Activated CD4-positive, alpha-beta T cell treated with anti-CD3 and anti-CD28 coated beads, Interleukin-2, amount 50 U/mL, for 1 hour (primary cell): ENCODE data around the gene NHERF2.
A peak's percentile ranks its signal among the peaks of the same experiment; 100 is the strongest.

Experiments
- DNase-seq: peaks from one replicate; pipeline ENCODE4 v3.0.0-alpha.2; 2020

NHERF2 gene

DNA sequence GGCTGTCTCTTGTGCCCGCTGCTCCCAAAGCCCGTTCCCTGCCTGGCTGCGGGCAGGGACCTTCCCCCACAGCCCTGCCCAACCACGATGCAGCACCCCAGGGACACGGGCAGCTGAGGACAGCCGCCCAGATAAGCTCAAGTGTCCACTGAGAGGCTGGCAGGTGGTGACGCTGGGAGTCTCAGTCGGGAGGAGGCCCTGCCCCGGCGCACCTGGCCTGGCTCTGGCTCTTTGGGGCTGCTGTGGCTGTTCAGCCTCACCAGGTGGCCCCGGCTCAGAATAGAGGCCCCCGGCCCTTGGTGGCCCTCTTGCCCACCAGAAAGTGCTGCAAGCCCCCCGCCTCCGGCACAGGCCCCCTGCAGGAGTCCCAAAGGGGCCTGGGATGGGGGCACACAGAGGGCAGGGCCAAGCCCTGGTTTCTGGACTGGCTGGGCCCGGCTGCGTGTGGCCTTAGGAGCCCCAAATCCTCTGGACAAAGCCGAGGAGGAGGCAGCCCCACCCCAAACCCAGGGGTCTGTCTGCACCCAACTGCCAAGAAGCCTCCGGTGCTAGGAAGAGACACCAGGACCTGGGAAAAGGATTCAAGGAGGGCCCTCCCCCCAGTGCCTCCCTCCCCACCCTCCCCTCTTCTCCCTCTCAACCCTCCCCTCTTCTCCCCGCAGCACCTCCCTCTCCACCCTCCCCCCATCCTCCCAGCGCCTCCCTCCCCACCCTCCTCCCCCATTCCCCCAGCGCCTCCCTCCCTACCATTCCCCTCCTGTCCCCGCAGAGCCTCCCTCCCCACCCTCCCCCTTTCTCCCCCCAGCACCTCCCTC lies 15.7 kb downstream of the NHERF2 start:
- no peak for DNase-seq

DNA sequence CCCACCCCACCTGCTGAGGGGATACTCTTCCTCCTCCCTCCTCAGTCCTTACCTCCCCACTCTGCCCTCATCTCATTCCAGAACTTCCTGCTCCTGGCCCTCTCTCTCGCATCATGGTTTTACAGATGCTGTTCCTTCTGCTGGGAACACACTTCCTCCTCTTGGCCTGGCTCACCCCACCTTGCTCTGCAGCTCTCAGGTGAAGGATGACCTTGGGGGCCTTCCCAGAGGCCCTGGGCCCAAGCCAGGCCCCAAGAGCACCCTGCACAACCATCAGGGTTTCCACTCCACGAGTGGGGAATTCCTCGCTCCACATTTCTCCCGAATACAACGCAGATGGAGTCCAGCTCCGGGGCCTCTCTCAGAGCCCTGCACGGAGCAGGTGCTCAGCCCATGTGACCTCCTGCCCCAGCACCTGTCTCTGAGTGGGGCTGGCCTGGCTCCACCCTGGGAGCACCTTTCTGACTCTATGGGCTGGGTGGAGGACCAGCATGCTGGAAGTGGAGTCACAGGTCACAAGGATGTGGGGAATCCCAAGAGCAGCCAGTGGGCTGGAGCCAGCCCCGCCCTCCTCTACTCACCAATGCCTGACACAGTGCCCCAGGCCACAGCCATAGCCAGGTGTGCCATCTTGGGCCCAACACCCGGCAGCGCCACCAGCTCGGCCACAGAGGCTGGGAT lies 16.4 kb downstream of the NHERF2 start:
- no peak for DNase-seq

DNA sequence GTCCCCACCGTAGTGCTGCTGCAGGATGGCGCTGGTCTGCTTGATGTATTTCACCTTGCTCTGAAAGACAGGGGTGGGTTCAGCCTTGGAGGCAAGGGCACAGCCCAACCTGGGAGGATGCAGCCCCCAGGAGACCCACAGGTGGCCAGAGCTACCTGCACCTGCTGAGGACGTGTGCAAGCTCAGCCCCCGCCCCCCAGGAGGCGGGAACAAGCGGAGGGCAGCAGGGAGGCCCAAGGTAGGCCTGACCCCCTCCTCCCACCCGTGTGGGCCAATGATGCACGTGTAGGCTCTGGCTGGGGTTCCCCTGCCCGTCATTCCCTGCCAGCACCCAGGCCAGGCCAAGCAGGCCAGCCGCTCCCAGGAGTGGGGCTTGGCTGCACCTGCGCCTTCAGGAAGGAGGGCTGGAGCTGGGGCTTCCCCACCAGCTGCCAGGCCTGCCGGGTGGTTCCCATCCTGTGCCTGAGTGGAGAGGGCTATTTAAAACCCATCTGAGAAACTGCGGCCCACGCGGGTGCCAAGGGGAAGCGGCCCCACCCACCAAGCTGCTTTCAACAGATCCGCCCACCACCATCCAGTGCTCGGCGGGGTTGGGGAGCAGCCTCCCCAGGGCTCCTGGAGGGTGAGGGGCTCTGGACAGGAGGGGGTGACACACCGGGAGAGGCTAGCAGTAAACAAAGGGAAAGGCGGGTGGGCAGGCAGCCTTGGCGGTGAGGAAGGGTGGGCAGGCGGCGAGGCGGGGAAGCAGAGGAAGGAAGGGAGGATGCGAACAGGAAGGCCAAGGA lies 17.2 kb downstream of the NHERF2 start:
- no peak for DNase-seq

DNA sequence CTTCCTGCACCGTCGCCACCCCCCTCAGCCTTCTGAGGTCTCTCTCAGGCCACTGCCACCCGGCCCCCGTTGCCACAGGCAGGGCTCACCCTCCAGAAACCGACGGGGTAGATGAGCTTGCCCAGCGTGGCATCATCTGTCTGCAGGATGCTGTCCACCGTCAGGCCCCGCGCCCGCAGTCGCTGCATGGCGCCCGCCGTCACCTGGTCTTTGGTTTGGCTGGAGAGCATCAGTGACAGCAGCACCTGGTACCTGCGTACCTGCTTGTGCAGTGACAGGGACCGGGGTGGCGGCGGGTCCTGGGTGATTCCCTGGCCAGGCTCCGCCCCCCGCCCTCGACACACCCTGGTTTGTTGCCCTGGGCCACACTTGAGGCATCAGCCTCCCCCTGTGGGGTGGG lies 17.8 kb downstream of the NHERF2 start:
- no peak for DNase-seq

DNA sequence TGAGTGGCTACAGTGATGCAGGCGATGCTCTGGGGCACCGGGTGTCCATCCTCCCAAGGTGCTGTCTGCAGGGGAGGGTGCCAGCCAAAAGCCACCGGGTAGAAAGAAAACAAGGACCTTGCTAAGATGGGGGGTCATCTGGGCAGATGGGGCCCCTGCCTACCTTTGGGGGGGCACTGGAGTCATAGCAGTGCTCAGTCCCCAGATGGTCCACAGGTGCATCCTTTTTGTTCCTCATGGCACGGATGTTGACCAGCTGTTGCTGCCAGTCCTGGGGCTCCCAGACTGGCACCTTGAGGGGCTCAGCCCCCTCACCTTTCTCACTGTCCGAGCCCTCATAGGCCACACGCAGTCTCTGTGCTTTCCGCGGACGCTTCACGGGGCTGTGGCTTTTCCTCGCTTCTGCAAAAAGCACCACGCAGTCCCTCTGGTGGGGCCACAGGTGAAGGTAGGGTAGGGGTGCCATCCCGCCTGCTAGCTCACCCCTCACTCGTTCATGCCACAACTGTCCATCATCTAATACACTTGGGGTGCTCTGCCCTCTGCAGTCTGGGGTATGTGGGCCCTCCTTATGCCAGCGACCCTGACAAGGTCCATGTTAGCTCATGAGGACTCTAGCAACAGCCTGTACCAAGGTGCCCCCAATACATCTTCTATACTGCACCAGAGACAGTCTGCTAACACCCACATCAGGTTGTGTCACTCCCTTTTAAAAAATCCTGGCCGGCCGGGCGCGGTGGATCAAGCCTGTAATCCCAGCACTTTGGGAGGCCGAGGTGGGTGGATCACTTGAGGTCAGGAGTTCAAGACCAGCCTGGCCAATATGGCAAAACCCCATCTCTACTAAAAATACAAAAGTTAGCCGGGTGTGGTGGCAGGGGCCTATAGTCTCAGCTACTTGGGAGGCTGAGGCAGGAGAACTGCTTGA lies 19.5 kb downstream of the NHERF2 start:
- no peak for DNase-seq

DNA sequence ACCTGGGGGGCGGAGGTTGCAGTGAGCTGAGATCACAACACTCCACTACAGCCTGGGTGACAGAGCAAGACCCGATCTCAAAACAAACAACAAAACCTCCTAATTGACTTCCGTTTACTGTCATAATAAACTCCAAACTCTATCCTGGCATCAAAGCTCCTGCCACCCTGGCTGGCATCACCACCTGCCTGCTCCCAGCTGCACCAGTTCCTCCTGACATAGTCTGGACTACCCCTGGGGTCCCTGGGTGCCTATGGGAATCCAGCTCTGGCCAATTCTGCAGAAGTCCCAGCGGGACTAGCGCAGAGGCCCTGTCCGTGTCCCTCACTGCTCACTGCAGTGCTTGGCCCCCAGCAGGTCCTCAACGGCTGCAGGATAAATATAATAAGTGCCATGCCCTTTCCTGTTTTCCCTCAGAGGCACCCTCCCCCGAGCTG lies 20.2 kb downstream of the NHERF2 start:
- DNase-seq = no peak

DNA sequence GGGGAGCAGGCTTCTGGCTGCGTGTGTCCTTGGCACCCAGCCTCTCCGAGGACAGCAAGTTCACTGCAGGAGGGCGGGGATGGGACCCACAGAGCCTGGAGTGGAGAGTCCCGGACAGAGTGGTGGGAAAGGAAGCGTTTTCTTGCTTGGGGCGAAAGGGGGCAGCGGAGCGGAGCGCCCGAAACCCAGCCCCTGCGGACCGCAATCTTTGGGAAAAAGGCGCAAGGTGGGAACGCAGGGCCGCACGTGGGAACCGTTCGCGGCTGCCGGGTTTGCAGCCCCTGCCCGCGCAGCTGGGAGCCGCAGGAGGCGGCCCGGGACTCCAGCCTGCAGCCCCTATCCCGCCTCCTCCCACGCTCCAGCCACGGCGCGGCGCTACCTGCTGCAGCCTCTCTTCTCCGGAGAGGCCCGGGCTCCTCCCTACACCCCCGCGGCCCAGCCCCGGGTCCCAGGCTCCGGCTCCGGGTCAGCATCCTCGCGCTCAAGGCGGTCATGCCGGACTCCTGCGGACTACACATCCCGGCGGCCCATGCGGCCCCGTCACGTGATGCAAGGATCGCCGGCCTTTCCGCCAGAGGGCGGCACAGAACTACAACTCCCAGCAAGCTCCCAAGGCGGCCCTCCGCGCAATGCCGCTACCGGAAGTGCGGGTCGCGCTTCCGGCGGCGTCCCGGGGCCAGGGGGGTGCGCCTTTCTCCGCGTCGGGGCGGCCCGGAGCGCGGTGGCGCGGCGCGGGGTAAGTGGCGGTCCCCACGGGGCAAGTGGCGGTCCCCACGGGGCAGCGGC lies 20.8 kb downstream of the NHERF2 start, which contains the start of the genes NTHL1 and TSC2:
Gene NTHL1, minus strand, starts transcription at position 505 of the 786 bp plus-strand sequence. Its CDS starts 11 bp downstream, at position 494.
Gene TSC2, plus strand, starts transcription at position 656 of the 786 bp plus-strand sequence. CDS start 631 bp downstream, outside the sequence.
- peak; percentile 87 for DNase-seq

DNA sequence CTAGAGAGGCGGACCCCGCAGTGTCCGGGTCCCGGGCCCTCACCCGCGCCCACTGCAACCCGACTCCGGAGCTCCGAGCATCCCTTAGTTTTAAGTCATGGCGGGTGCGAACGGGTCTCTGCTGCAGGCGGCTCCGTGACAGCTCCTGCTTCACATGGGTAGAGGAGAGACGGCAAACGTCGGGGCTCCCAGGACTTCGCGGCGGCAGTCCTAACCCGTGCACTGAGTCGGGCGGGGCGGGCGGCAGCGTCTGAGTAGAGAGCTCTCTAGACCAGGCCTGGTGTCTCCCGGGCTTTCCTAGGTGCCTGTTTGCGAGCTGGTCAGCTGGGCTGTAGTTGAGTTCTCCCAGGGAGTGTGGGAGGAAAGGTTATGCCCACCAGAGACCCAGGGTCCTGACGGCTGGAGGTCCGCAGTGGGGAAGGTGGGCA lies 21.4 kb downstream of the NHERF2 start:
- DNase-seq = no peak

DNA sequence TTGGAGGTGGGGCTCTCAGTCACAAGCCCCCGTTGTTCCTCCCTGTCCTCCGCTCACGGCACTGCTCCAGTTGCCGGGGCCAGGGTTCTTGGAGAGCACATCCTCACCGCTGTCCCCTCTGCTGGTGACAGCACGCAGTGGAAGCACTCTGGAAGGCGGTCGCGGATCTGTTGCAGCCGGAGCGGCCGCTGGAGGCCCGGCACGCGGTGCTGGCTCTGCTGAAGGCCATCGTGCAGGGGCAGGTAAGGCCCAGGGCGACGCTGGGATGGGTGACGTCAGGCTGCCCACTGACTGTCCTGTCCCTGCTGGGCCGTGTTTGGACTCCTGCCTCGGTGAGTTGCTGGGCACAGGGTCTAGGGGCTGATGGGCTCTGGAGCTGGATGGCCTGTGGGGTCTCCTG lies 26.5 kb downstream of the NHERF2 start:
- no peak for DNase-seq

DNA sequence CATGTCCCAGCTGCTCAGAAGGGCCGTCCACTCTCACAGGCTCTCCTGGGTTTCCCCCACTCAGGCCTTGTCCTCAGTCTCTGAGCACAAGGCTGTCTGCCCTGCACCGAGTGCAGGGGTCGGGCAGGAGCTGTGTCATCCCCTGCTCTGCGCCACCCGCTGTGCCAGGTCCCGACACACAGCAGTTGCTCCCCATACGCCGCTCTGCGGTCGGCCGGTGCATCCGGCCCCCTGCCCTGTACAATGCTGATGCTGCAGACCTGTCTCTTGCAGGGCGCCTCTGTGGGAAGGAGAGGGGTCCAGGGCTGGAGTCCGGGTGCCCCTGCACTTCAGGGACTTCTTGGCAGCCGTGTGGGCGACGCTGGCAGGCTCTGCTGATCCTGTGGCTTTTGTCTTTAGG lies 27.2 kb downstream of the NHERF2 start:
- no peak for DNase-seq

DNA sequence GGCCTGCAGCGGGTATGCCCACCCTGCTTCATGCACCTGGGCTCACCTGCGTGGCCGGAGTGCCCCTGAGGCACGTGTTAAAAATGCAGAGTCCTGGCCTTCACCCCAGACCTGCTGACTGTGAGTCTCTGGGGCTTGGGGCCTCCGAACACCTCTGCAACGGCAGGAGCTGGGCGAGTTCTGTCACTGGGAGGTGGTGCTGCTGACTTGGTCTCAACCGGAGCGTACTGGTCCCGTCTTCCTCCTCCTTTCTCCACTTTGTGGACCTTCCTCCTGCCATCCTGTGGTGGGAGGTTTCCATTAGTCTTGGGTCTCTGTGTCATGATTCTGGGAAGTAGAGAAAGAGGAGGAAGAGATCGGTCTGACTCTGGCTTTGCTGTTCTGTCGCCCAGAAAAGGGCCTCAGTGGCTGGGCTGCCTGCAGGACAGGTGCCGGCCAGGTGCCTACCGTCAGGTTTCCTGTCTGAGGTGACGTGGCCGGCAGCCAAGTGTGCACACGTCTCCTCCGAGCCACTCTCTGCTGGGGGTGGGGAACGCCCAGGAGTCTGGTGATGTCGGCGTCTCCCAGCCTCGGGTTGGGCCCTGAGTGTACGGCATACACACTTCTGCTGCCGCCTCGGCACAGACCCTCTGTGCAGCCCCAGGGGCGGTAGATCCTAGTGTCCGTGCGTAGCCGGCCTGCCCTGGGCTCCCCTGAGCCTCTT lies 28.0 kb downstream of the NHERF2 start:
- DNase-seq = no peak

DNA sequence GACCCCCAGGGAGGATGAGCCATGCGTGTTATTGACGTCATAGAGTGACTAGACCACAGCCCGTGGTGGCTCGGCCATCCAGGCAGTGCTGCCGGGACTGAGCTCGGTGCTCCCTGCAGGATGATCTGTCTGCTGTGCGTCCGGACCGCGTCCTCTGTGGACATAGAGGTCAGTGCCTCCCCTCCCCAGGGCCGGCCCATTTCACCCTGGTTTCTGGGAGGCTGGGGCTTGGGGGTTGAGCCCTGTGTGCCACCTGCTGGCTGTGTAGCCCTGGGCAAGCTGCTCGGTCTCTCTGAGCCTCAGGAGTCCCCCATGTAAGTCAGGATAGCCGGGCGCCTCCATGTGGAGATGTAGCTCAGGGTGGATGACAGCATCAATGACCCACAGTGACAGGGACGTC lies 29.4 kb downstream of the NHERF2 start:
- no peak for DNase-seq

DNA sequence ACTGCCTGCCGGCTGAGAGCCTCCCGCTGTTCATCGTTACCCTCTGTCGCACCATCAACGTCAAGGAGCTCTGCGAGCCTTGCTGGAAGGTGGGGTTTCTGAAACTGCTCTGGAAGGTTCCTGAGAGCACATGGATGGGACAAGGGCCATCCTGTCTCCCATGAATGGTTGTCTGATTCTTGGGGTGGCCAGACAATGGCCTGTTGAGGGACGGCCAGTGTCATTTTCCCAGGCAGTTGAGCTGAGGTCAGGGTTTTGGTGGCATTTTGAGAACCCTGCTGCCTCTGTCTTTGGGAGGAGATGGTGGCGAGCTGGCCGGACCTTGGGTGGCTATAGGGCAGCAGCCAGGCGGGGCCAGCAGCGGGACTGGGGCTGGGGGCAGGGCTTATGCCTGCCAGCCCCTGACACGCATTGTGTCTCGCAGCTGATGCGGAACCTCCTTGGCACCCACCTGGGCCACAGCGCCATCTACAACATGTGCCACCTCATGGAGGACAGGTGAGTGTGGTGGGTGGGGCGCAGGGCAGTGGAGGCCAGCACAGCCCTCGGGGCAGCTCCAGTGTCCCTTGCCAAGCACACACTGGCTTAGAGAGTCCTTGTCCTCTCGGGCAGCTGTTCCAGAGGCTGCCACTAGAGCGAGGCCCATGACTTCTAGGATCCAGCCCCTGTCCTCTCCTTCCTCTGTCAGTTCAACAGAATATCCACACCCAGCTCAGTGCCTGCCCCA lies 30.1 kb downstream of the NHERF2 start:
- no peak for DNase-seq

DNA sequence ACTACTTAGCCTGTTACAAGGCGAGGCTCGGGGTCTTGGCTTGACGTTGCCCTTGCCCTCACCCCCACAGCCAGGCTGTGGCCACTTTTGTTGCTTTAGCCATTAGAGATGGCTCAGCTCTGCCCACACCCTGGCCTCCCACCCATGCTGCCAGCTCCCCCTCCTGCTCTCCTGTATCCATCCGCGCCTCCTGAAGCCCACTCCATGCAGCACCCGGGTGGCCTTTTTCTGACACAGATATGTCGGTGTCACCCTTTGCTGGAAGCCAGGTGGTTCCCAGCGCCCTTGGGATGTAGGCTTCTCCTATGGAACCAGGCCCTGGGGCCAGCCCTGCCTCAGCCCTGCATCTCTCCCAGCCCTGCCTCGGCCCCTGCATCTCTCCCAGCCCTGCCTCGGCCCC lies 30.7 kb downstream of the NHERF2 start:
- DNase-seq = no peak

DNA sequence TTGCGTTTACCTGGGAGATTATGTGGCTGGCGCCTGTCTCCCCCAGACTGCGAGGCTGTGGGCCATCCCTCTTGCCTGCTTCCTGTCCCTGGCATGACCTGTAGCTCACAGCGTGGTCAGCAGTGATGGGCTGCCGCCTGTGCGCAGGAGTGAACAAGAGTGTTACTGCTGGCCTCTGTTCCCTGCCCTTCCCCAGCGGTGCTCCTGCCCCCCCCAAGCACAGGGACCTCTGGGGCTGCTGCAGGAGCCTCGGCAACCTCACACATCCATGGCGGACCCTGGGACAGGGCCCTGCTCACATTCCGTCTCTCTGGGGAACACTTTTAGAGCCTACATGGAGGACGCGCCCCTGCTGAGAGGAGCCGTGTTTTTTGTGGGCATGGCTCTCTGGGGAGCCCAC lies 31.7 kb downstream of the NHERF2 start:
- no peak for DNase-seq

DNA sequence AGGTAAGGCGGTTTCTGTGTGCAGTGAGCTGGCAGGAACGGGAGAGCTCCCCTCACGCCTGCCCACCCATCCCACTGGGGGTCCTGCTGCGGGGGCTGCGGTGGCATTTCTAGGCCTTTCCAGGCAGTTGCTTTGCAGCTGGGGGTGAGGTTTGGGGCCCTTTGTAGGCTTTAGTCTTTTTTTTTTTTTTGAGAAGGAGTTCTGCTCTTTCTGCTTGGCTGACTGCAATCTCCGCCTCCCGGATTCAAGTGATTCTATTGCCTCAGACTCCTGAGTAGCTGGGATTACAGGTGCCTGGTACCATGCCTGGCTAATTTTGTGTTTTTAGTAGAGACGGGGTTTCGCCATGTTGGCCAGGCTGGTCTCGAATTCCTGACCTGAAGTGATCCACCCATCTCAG lies 32.2 kb downstream of the NHERF2 start:
- DNase-seq = no peak

DNA sequence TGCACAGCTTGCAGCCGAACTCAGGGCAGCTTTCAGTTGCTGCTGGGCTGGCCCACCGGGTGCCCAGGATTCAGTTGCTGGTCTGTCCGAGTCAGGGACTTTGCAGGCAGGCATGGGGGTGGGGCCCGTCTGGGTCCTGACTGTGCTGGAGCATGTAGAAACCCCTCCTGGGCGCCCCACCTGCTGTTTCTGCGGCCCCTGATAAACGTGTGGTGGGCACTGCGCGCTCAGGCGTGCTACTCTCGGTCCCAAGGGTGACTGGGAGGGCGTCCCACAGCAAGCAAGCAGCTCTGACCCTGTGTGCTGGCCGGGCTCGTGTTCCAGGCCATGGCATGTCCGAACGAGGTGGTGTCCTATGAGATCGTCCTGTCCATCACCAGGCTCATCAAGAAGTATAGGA lies 33.6 kb downstream of the NHERF2 start:
- DNase-seq = no peak

DNA sequence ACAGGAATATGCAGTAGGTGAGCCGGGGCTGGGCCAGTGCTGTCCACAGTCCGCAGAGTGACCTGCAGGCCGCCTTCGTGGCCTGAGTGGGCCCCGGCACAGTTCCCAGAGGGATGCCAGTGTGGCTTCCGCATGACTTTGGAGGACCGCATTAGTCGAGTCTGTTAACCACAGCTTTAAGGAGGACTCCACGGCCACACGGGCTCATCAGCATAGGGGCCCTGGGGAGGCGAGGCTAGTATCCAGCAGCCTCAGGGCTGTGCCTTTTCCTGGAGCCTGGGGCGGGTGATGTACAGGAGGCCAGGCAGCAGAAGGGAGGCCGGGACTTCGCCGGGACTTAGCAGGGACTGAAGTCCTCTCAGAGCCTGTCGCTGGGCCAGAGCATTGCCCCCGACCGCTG lies 34.3 kb downstream of the NHERF2 start:
- DNase-seq = no peak

DNA sequence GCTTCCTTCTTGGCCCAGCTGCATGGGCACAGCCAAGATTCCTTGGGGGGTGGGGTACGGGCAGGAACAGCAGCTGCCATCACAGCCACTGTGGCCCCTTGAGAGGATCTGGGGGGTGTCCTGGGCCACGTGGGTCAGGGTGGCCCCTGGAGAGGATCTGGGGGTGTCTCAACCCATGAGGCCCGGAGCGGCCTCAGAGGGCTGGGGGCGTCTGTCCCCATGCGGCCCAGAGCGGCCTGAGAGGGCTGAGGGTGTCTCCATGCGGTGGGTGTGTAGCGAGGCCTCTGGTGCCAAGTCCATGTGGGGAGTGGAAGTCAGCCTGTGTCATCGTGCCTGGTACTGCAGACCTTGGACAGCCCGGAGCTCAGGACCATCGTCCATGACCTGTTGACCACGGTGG lies 34.8 kb downstream of the NHERF2 start:
- DNase-seq = no peak

DNA sequence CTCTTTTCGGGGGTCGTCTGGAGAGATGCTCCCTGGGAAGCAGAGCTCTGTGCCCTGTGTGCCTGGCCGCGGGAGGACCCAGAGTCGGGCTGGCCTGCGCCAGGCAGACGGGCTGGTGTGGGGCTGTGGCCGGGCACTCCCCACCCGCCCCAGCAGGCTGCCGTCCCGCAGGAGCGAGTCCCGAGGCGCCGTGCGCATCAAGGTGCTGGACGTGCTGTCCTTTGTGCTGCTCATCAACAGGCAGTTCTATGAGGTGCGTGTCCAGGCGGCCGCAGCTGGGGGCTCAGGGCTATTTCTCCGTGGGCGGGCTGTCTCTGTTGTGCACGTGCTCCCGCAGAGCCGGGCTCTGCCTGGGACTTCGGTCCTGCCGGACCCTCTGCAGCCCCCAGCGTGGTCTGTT lies 36.1 kb downstream of the NHERF2 start:
- no peak for DNase-seq
